Measurements from ENCODE around the gene PTPRG. TPM values are rescaled to one million over a fixed set of nuclear protein-coding genes. Genes with fewer than 3 reads are reported as not detected.
A peak's percentile ranks its signal among the peaks of the same experiment; 100 is the strongest.

PTPRG gene
- total RNA-seq, 1 experiment from 2014 or later = 11.7 TPM

- Histone ChIP-seq H3K27ac (ENCODE audit: low read depth, low read length, poor library complexity, severe bottlenecking) (no peak overlapping the region), H3K27me3 (replicated peaks; ENCODE audit: insufficient read depth, low read depth, low read length, poor library complexity) (no peaks in the 10 kb centered on the region), H3K4me3 (ENCODE audit: low read depth, low read length, poor library complexity, severe bottlenecking) (no peak overlapping the region), H3K4me1 (ENCODE audit: insufficient read depth, low read length, poor library complexity, severe bottlenecking) (no peaks in the 10 kb centered on the region), H3K9me3 (ENCODE audit: low read depth, low read length, poor library complexity, severe bottlenecking) (no peaks in the 10 kb centered on the region), H3K36me3 (ENCODE audit: insufficient read depth, low read length, poor library complexity, severe bottlenecking) (no peaks in the 10 kb centered on the region)
- ChIA-PET CTCF (no interaction called here), POLR2A (ENCODE audit: low non-redundant PET) (no interaction called here)
- peak; percentile 48 for DNase-seq (ENCODE audit: low spot score)
- intact Hi-C loops (cut with micrococcal nuclease; ENCODE audit: unreplicated experiment) = loop anchor here (10.0 kb wide), 1 partner anchor 269 kb away; no protein-coding TSS in a partner anchor
- BruUV-seq (replicated peaks) = no TSS peak
- TF ChIP-seq CTCF (conservative IDR thresholded peaks at IDR 0.05; ENCODE audit: low read depth, low read length) = no peak
- TF ChIP-seq EZH2 (IDR thresholded peaks at IDR 0.05; ENCODE audit: borderline replicate concordance, low read depth, low read length, poor library complexity, severe bottlenecking) = no peak
Measured at GRCh38 chr3:62134061-62134496, 572.7 kb downstream of the PTPRG start.

GRCh38 chr3:62135741-62136140 lies 574.4 kb downstream of the PTPRG start:
- POLR2A ChIA-PET (ENCODE audit: low non-redundant PET) = no interaction called here
- no peak for TF ChIP-seq CTCF (conservative IDR thresholded peaks at IDR 0.05; ENCODE audit: low read depth, low read length)
- no peak for TF ChIP-seq EZH2 (IDR thresholded peaks at IDR 0.05; ENCODE audit: borderline replicate concordance, low read depth, low read length, poor library complexity, severe bottlenecking)
- BruUV-seq (replicated peaks) = no TSS peak
- intact Hi-C loops (cut with micrococcal nuclease; ENCODE audit: unreplicated experiment) = loop anchor here (10.0 kb wide), 1 partner anchor 271 kb away; no protein-coding TSS in a partner anchor
- Histone ChIP-seq H3K27me3 (replicated peaks; ENCODE audit: insufficient read depth, low read depth, low read length, poor library complexity) (no peaks in the 10 kb centered on the region), H3K4me3 (ENCODE audit: low read depth, low read length, poor library complexity, severe bottlenecking) (no peak overlapping the region), H3K4me1 (ENCODE audit: insufficient read depth, low read length, poor library complexity, severe bottlenecking) (no peaks in the 10 kb centered on the region), H3K36me3 (ENCODE audit: insufficient read depth, low read length, poor library complexity, severe bottlenecking) (no peaks in the 10 kb centered on the region), H3K9me3 (ENCODE audit: low read depth, low read length, poor library complexity, severe bottlenecking) (no peaks in the 10 kb centered on the region), H3K27ac (ENCODE audit: low read depth, low read length, poor library complexity, severe bottlenecking) (no peak overlapping the region)
- CTCF ChIA-PET = no interaction called here
- DNase-seq (ENCODE audit: low spot score) = no peak

- ChIA-PET POLR2A (ENCODE audit: low non-redundant PET) (no interaction called here), CTCF (no interaction called here)
- TF ChIP-seq CTCF (conservative IDR thresholded peaks at IDR 0.05; ENCODE audit: low read depth, low read length) (no peak), EZH2 (IDR thresholded peaks at IDR 0.05; ENCODE audit: borderline replicate concordance, low read depth, low read length, poor library complexity, severe bottlenecking) (no peak)
- Histone ChIP-seq H3K9me3 (ENCODE audit: low read depth, low read length, poor library complexity, severe bottlenecking) (no peaks in the 10 kb centered on the region), H3K4me3 (ENCODE audit: low read depth, low read length, poor library complexity, severe bottlenecking) (no peak overlapping the region), H3K36me3 (ENCODE audit: insufficient read depth, low read length, poor library complexity, severe bottlenecking) (no peaks in the 10 kb centered on the region), H3K27me3 (replicated peaks; ENCODE audit: insufficient read depth, low read depth, low read length, poor library complexity) (no peaks in the 10 kb centered on the region), H3K27ac (ENCODE audit: low read depth, low read length, poor library complexity, severe bottlenecking) (no peak overlapping the region), H3K4me1 (ENCODE audit: insufficient read depth, low read length, poor library complexity, severe bottlenecking) (no peaks in the 10 kb centered on the region)
- intact Hi-C loops (cut with micrococcal nuclease; ENCODE audit: unreplicated experiment) = loop anchor here (10.0 kb wide), 1 partner anchor 275 kb away; no protein-coding TSS in a partner anchor
- DNase-seq (ENCODE audit: low spot score) = no peak
- BruUV-seq (replicated peaks) = no TSS peak
Measured at GRCh38 chr3:62139957-62140356, 578.6 kb downstream of the PTPRG start.
